Right renal cortex interstitium (tissue), 3 donors: ENCODE data around the gene ZNF613. TPM values are rescaled to one million over a fixed set of nuclear protein-coding genes. Genes with fewer than 3 reads are reported as not detected.
"Not testable (repeated sequence)": the region's sequence is repeated elsewhere in the genome, so short reads cannot be mapped to it uniquely, and the experiment has no call there.

Experiments used
- DNase-seq, 3 donors: peaks; one replicate each; pipeline ENCODE4 v3.0.0-alpha.2; 2013; ENCODE audit warnings: low read depth in 3 of 3, low spot score in 2 of 3
- polyA plus RNA-seq, 3 donors: library from polyadenylated mRNA; unstranded; fragments of 120-200 nt; gene quantifications; one replicate each; pipeline ENCODE4 v1.2.1, GENCODE V29; 2013; ENCODE audit not compliant: insufficient read length in 3 of 3

Gene ZNF613
- polyA plus RNA-seq, 3 donors = 12.3 to 16.9 (median 16.5) TPM

GRCh38 chr19:51931921-51932320 is 4.6 kb downstream of the ZNF613 start:
- DNase-seq = no peak

- DNase-seq = no peak
Measured at GRCh38 chr19:51938936-51939335, 11.7 kb downstream of the ZNF613 start.

GRCh38 chr19:51944798-51945552 is 17.7 kb downstream of the ZNF613 start:
- no peak for DNase-seq

- DNase-seq = no peak
Measured at GRCh38 chr19:51946602-51947001, 19.3 kb downstream of the ZNF613 start.

- peak; percentile 50 to 68 (median 62) for DNase-seq
Measured at GRCh38 chr19:51948975-51949374, 21.7 kb downstream of the ZNF613 start.

GRCh38 chr19:51957846-51958245 is 30.6 kb downstream of the ZNF613 start:
- not testable (repeated sequence) for DNase-seq

- no peak for DNase-seq
Measured at GRCh38 chr19:51959791-51960190, 32.5 kb downstream of the ZNF613 start.

- not testable (repeated sequence) for DNase-seq
Measured at GRCh38 chr19:51960621-51961233, 33.5 kb downstream of the ZNF613 start.

GRCh38 chr19:51965583-51965982 is 38.3 kb downstream of the ZNF613 start:
- DNase-seq = no peak

GRCh38 chr19:51970718-51971117 is 43.4 kb downstream of the ZNF613 start:
- no peak for DNase-seq

- DNase-seq = no peak
Measured at GRCh38 chr19:51971624-51972023, 44.4 kb downstream of the ZNF613 start.

GRCh38 chr19:51975787-51976186 is 48.5 kb downstream of the ZNF613 start:
- DNase-seq = not testable (repeated sequence)

- DNase-seq = no peak
Measured at GRCh38 chr19:51976852-51977251, 49.6 kb downstream of the ZNF613 start.

- DNase-seq = no peak
Measured at GRCh38 chr19:51977346-51977745, 50.1 kb downstream of the ZNF613 start.

GRCh38 chr19:51978882-51979281 is 51.6 kb downstream of the ZNF613 start:
- DNase-seq = no peak

- no peak for DNase-seq
Measured at GRCh38 chr19:51980116-51980736, 53.0 kb downstream of the ZNF613 start.

GRCh38 chr19:51980926-51981325 is 53.7 kb downstream of the ZNF613 start:
- DNase-seq = not testable (repeated sequence)

GRCh38 chr19:51983361-51983760 is 56.1 kb downstream of the ZNF613 start:
- DNase-seq = no peak

GRCh38 chr19:51986309-51987291 is 59.3 kb downstream of the ZNF613 start, which contains the start of gene ZNF350:
ZNF350 (minus strand) TSS chr19:51986840; CDS start chr19:51974360, 12,480 bp downstream.
- DNase-seq = peak; percentile 86 to 94 (median 90)

- no peak for DNase-seq
Measured at GRCh38 chr19:51993422-51993821, 66.2 kb downstream of the ZNF613 start.
